GM10248 (cell line): ENCODE measurements around the gene NDUFA5.

Experiments used
- CTCF ChIA-PET: fragments of 300-600 bp; sonication (Branson Sonifier 250); formaldehyde crosslinking; extraction: SDS; loops from one replicate; lab custom pipeline; 2021; ENCODE audit warnings: antibody characterized with exemption; lab: Yijun Ruan, JAX
- POLR2A ChIA-PET: fragments of 350-650 bp; sonication (Branson Sonifier 250); formaldehyde crosslinking; extraction: SDS; loops from one replicate; lab custom pipeline; 2020; ENCODE audit warnings: antibody characterized with exemption; lab: Yijun Ruan, JAX
- DNase-seq: peaks from one replicate; pipeline ENCODE4 v3.0.0; 2012; ENCODE audit errors: extremely low spot score
- CTCF ChIP-seq: IDR thresholded peaks from 2 replicates; pipeline ENCODE4 v1.5.1; 2012; ENCODE audit warnings: mild to moderate bottlenecking, low read depth; ENCODE audit errors: extremely low read depth, missing control alignments, control extremely low read depth

NDUFA5 gene

GRCh38 chr7:123498031-123498430 lies 59.6 kb downstream of the NDUFA5 start:
- no peak for DNase-seq
- ChIA-PET POLR2A (no interaction called here), CTCF (interaction anchor here (1.1 to 1.4 kb wide), 2 partner anchors 11 to 12 kb away, joined by 3 read pairs; no protein-coding TSS in a partner anchor)
- no peak for TF ChIP-seq CTCF

GRCh38 chr7:123494193-123494796 lies 63.3 kb downstream of the NDUFA5 start:
- ChIA-PET POLR2A (no interaction called here), CTCF (interaction anchor here (0.6 to 3.1 kb wide), 30 partner anchors 10 to 777 kb away, joined by 3 to 38 read pairs (median 4); partner anchors contain the start of gene NDUFA5)
- TF ChIP-seq CTCF: peak; percentile 81
- peak; percentile 26 for DNase-seq

GRCh38 chr7:123492485-123492884 lies 65.1 kb downstream of the NDUFA5 start:
- ChIA-PET CTCF (interaction anchor here (0.9 to 3.1 kb wide), 13 partner anchors 8 to 382 kb away, joined by 3 to 14 read pairs (median 4); partner anchors contain the start of gene NDUFA5), POLR2A (no interaction called here)
- DNase-seq: no peak
- no peak for TF ChIP-seq CTCF
